ENCODE measurements around the gene CENPQ. TPM values are rescaled to one million over a fixed set of nuclear protein-coding genes. Genes with fewer than 3 reads are reported as not detected.

Gene CENPQ
- polyA plus RNA-seq, 10 donors: 7.6 to 13.6 (median 8.4) TPM

- peak in 1 of 3 donors; percentile 51 for DNase-seq
Measured at GRCh38 chr6:49541210-49541724, 78.1 kb downstream of the CENPQ start.

GRCh38 chr6:49541936-49542335 is 78.8 kb downstream of the CENPQ start:
- DNase-seq: no peak

Other genes starting within 250 kb of the CENPQ start
- gene MMUT, start 117 bp upstream of the CENPQ start, polyA plus RNA-seq (ENCODE audit: insufficient read length in 10 of 10): 10 to 100 TPM; 17.8 to 32.4 (median 21.6) TPM
- gene GLYATL3, start 36.6 kb downstream of the CENPQ start, polyA plus RNA-seq (ENCODE audit: insufficient read length in 10 of 10): not detected
- 1 to 10 TPM; 1.3 to 6.1 (median 2.5) TPM for gene C6orf141, start 87.3 kb downstream of the CENPQ start, polyA plus RNA-seq (ENCODE audit: insufficient read length in 10 of 10)
- 1 to 10 TPM in 7 of 10 donors, under 1 TPM in 3; 0.42 to 2.7 (median 1.2) TPM for gene RHAG, start 173.5 kb downstream of the CENPQ start, polyA plus RNA-seq (ENCODE audit: insufficient read length in 10 of 10)